Activated CD4-positive, alpha-beta T cell treated with anti-CD3 and anti-CD28 coated beads, Interleukin-2, Interleukin-6, amounts not matched to agents 100 ng/mL and 50 ng/mL, durations not matched to agents 16 hours and 8 hours (primary cell): Measurements from ENCODE around the gene CDC27.
"Not testable (repeated sequence)": the region's sequence is repeated elsewhere in the genome, so short reads cannot be mapped to it uniquely, and the experiment has no call there.

Source experiments
- DNase-seq: peaks from one replicate; pipeline ENCODE4 v3.0.0-alpha.2; 2020

The CDC27 gene, protein sequence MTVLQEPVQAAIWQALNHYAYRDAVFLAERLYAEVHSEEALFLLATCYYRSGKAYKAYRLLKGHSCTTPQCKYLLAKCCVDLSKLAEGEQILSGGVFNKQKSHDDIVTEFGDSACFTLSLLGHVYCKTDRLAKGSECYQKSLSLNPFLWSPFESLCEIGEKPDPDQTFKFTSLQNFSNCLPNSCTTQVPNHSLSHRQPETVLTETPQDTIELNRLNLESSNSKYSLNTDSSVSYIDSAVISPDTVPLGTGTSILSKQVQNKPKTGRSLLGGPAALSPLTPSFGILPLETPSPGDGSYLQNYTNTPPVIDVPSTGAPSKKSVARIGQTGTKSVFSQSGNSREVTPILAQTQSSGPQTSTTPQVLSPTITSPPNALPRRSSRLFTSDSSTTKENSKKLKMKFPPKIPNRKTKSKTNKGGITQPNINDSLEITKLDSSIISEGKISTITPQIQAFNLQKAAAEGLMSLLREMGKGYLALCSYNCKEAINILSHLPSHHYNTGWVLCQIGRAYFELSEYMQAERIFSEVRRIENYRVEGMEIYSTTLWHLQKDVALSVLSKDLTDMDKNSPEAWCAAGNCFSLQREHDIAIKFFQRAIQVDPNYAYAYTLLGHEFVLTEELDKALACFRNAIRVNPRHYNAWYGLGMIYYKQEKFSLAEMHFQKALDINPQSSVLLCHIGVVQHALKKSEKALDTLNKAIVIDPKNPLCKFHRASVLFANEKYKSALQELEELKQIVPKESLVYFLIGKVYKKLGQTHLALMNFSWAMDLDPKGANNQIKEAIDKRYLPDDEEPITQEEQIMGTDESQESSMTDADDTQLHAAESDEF

DNA sequence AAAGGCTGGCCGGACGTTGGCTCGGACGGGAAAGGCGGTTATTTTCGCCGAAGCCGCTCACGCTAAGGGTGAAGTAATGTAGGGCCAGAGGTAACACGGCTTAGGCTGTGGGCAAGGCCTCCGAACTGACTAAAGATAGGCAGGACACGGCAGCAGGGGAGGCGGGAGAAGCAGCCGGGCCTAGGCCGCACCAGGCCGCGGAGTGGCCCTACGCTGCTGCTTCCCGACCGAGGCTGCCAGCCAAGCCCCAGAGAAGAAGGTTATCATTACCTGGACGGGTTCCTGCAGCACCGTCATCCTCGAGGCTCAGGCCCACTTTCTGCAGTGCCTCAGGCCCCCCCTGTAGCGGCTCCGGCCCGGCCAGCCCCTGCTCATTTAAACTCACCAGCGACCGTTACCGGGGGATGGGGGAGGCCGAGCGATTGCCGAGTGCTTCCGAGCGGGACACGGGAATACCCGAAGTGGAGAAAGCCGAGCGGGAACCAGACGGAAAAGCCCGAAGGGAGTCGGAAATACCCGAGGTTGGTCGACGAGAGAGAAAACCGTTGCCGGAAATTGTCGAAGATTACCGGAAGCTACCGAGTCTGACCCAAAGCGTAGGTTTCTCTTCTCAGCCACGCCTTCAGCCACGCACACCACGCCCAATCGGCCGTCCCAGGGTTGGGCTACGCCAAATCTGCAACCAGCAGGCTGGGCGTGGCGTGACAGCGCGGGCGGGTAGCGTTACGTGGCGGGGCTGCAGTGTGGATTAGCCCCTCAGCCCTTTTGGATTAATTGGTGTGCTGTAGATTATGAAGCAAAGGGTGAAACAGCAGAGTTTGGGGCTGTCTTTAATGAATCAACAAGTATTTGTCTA lies at the start of gene CDC27:
CDC27 (minus strand) TSS at position 420 of the 856 bp plus-strand sequence; CDS start at position 297, 123 bp downstream.
- DNase-seq, result peak; percentile 100

DNA sequence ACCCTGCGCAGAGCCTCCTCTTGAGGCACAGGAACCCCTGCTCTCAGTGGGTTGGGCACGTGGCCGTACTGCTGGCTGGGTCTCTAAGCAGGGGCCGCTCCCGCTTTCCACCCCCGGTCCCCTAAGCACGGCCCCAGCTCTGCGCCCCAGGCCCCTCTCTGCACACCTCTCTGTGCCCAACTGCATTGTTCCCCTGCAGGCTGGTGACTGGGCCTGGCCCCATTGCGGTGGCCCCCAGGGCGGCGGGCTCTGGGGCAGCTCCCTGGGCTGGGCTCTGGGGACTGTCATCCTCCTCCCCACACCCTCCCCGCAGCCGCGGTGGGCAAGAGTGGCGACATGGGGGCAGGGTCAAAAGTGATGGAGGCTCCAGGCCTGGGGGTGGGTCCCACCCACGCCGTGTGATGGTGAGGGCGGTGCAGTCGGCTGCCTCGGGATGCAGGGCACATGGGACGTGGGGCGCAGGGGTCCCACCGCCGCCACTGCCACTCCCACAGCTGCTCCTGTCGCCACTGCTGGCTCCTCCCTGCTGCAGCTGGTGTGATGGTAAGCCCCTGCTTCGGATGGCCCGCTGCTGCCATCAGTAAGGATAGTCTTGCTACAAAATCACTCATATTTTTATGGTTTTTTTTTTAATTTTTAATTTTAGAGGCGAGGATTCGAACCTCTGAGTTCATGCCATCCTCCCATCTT lies 49.4 kb upstream of the CDC27 start:
- DNase-seq, result no peak

DNA sequence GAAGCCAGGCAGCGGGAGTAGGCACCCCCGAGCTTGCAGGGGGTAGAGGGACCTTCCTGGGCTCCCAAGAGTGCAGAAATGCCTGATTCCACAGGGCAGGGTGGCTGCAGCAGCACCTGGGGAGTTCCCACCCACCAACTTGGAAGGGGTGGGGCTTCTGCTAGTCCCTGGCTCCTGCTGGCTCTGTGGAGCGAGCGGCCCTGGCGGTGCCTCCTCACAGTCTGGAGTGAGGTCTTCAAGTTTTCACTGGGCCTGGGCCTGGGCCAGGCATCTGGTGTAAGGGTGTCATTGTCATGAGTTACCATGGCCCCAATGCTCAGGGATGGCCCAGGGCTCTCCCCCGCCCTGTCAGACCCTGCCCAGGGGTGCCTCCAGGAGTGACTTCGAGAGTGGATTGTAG lies 48.7 kb upstream of the CDC27 start:
- no peak for DNase-seq

DNA sequence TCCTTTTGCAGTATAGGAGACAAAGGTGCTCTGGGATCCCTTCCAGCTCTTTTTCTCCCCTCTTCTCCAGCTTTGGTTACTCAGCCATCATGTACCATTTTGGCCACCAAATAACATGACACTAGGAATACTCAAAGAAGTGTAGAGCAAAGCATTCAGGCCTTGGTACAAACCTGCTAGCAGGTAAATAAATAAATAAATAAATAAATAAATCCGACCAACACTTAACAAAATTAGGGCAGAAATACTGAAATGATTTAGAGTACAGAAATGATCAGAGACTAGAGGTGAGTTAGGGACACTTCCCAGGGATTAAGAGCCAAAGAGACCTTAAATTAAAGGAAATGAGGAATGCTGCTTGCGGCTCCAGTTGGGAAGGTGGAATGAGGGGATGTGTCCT lies 46.8 kb upstream of the CDC27 start:
- DNase-seq, result no peak

DNA sequence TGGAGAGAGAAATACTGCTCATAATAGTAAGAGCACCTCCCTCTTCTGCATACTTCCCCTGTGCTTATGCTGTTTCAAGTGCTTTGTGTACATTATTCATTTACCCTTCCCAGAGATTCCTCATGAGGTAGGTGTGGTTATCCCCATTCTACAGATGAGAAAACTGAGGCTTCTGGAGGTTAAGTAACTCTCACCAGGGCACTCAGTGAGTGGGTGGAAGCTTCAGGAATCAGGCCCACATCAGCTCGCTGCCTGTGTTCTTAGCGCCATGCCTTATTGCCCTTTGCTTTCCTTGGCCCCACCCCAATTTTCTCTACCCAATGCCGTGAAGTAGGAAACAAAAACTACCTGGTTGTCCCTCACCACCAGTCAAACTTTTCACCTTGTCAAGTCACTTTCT lies 46.4 kb upstream of the CDC27 start:
- DNase-seq, result no peak

DNA sequence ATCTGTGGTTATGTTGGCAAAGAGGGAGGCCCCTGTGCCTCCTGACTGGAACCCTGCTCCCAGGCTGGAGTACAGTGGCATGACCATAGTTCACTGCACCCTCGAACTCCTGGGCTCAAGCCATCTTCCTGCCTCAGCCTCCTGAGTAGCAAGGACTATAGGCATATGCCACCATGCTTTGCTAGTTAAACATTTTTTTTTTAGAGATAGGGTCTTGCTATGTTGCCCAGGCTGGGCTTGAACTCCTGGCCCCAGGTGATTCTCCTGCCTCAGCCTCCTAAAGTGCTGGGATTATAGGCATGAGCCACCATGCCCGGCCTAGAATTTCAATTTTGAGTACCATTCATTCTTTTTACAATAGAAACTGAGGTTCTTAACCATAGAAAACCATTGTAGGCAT lies 43.4 kb upstream of the CDC27 start:
- DNase-seq, result no peak

DNA sequence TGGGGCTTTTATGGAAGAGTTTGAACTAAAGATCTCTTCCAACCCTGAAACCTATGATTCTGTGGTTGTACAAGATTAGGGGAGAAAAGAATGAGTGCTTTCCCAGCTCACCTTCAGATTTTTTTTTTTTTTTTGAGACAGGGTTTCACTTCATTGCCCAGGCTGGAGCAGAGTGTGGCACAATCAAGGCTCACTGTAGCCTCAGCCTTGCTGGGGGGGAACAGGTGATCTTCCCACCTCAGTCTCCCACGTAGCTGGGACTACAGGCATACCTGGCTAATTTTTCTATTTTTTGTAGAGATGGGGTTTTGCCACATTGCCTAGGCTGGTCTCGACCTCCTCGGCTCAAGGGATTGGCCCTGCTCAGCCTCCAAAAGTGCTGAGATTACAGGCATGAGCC lies 42.8 kb upstream of the CDC27 start:
- DNase-seq, result no peak

DNA sequence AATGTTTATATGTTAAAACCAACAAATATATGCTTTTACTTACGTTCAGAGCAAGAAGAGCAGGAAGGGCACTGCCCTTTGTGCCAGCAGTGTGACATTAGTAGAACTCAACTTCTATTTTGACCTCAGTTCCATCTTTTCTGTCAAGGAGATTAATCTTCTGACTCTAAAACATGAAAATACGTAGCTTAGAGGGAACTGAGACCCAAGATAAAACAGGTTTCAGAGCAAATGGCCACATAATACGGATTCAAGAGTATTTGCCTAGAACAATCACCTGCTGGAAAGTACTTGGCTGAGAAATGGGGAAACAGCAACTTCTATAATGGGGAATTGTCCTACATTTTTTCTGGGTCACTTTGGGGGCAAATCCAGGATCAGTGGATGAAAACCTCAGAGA lies 42.2 kb upstream of the CDC27 start:
- DNase-seq, result no peak

DNA sequence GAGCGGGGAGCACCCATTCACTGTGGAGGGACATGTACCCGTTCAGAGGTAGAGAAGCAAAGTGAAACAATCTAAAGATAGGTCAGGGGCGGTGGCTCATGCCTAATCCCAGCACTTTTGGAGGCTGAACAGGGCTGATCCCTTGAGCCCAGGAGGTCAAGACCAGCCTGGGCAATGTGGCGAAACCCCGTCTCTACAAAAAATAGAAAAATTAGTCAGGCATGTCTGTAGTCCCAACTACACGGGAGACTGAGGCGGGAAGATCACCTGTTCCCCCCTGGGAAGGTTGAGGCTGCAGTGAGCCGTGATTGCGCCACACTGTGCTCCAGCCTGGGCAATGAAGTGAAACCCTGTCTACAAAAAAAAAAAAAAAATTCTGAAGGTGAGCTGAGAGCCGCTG lies 41.8 kb upstream of the CDC27 start:
- DNase-seq, result no peak

DNA sequence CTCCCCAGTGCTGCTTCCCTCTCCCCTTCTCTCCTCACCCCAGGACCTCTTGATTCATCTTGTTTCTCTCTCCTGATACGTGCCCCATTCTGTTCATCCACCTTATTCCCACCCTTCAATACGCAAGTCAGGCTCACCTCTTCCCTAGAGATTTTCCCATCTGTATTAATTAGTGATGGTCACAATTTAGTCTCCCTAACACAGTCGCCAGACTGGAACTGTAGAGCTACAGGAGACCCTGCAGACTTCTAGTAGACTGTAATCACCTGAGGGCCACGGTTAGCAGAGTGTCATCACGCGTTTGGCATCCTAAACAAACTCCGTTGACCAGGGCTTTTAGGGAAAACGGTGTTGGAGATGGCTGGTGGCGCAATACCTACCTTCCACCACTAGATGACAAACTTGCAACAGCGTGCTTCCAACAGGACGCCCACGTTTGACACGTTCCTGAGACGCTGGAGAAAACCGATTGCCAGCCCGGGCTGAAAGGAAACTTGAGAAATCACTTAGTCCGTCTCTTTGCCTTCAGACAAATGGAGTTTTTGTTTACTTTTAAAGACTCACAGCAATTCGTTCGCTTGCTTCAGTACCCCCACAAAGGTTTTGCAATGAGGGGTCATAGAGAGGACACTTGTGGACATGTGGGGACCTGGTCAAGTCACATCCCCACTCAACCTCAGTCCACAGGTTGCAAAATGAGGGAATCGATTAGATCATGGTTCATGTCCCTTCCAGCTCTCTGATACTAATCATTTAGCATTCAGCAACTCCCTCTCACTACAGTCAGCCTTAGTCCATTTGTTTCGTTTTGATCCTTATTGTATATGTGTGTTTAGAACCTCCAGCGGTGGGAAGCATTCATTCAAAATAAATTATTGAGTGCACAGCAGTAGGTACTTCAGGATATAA lies 40.7 kb upstream of the CDC27 start:
- DNase-seq, result peak; percentile 85

DNA sequence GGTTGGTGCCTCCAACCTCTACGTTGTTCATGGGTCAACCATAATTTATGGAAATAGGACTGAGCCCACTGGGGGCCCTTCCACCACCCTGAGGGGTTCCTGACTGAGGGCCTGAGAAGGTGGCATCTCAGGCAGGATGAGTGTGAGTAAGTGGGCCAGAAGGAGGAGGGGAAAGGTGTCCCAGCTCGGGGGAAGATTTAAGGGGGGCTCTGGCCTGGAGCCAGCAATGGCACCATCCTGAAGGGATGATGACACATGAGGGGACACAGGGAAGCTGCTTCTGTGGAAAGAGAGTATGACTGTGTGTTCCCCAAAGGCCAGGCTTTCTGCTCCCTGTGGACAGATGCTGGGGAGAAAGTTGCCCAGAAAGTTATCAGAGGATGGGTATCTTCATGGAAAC lies 38.8 kb upstream of the CDC27 start:
- no peak for DNase-seq

DNA sequence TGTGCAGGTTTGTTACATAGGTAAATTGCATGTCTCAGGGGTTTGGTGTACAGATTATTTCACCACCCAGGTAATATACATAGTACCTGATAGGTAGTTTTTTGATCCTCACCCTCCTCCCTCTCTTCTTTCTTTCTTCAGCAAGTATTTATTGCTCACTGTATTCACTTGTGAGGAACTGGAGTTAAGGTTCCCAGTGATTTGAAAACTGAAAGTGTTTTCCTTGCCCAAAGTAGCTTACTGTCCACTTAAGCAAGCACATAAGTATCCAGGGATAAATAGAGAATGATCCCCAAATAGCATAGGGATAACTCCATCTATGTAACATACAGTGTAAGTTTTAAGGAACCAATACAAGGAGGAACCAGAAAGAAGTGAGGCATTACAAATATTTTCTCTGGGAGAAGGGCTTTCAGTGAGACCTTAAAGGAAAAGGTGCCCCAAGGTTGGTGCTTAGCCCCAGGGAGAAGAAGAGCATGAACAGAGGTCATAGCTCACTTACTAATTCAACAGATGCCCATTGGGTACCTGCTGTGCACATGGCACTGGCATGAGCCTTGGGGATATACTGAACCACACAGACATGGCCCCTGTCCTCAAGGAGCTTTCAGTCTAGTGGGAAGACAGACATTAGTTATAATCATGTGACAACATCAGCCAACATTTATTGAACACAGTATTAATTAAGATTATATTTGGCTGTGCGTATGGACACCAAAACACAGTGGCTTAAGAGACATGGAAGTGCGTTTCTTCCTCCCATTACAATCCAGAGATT lies 37.0 kb upstream of the CDC27 start:
- DNase-seq, result no peak

DNA sequence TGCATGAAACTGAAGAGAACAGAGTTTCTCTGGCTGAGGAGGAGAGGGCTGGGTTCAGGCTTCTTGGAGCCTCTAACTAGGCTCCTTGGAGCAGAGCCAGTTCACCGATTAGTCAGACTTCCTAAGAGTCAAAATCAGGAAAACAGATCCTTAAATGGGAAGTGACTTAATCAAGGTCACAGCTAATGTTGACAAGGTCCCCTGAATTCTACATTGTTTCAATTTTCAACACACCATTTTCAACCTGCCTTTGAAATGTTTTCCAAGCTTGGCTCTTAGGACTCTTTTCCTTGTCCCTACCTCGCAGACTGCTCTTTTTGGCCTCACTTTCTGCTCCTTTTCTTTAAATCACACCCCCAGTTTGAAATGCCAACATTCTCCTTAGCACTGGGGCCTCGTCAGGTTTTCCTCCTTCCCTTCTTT lies 36.4 kb upstream of the CDC27 start:
- no peak for DNase-seq

DNA sequence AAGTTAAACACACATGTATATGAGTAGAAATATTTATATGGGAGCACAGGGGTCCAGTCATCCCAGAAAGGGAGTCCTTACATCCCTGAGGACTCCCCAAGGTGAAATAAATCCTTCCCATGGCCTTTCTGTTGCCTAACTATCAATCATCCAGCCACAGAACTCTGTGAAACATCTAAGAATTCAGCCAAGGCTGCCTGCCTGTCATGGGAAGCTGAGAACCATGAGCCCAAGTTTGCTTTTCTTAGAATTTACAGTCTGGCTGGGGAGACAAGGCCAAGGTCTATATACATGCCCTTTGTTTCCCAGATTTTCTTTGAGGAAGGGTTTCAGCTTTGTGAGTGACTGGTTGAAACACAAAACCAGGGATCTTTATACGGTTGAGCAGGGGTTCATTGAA lies 35.9 kb upstream of the CDC27 start:
- no peak for DNase-seq

DNA sequence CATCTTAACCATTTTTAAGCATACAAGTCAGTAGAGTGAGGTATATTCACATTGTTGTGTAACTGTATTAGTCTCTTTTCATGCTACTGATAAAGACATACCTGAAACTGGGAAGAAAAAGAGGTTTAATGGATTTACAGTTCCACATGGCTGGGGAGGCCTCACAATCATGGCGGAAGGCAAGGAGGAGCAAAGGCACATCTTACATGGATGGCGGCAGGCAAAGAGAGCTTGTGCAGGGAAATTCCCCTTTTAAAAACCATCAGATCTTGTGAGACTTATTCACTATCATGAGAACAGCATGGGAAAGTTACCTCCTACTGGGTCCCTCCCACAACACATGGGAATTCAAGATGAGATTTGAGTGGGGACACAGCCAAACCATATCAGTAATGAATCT lies 35.0 kb upstream of the CDC27 start:
- DNase-seq, result not testable (repeated sequence)

DNA sequence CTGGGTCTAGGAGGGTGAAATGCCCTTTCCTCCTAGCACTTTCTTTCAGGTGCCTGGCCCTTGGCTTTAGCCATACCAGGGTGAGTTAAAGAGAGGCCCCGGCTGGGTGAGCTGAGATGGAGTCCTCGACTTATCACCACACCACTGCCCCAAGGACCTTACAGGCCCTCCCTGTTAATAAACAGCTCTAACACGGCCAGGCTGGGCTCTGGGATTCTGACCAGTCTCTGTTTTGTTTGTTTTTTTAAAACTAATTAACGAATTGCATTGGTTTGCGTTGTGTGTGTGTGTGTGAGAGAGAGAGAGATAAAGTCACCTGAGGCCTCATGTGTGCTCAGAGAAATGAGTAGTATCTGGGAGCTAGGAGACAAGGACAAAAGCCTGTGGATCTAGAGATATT lies 34.4 kb upstream of the CDC27 start:
- DNase-seq, result no peak

DNA sequence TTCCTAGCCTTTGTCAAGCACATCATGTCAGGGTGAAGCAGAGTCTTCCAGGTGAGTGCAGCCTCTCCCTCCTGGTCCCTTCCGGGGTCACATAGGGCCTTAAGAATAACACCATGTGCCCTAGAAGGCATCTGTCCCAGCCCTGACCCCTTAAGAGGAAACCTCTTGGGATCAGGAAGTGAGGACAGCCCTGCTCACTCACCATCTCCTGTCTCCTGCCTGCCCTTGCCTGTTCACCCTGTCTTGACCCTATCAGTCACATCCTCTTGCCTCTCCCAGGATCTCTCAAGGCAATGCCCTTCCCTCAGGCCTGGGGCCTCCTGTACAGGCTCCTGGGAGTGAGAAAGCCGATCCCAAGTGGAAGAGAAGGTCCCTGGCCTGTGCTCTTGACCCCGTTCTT lies 33.9 kb upstream of the CDC27 start:
- DNase-seq, result no peak

DNA sequence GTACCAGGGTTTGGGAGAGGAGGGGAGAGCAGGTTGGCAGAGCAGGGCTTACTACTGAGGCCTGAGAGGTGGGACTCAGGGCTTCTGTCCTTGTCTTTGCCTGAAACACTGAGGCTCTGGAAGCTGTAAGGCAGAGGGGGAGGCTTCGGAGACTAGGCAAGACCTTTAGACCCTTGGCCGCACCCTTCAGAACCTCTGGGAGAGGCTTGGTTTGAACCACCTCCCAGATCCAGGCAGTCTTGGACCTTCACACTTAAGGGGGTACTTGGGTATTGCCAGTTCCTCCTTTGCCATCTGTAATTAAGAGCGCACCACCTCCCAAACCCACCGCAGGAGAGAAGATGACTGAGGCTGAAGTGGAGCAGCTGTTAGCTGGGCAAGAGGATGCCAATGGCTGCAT lies 33.0 kb upstream of the CDC27 start:
- DNase-seq, result no peak

DNA sequence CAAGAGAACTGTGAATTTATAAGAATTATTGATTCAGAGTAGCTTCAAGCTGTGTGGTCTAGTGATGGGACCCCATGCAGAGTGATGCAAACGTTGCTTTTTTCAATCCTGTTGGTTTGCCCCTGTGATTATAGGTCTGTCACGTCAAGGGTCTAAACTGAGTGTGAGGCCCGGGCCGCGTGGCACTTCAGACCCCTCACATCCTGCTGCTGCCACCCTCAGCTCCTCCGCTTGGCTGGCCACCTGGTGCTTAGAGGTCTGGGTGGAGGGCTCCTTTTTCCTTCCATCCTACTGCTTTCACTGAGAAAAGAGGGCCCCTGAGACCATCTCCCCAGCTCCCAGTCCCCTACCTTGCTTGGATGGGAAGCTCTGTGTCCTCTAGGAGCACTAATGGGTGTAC lies 32.1 kb upstream of the CDC27 start:
- no peak for DNase-seq

DNA sequence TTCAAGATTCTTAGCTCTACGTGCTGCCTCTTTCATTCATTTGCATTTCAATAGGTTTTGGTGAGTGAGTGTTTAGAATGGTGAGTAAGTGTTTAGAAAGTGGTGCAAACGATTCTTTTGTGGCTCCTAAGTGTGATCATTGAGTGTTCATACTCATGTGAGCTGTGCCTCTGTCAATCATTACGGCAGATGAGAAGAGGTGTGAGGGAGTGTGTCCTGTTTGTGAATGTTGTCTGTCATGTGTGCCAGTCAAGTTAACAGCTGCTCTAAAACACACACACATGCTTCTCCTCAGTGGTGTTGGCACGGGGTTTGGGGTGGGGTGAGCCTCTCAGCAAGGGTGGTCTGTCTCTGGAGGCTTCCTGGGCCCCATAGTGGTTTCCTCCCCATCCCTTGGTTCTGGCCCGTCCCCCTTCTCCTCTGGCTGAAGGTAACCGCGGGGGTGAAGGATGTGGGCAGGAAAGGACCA lies 31.5 kb upstream of the CDC27 start:
- peak; percentile 48 for DNase-seq
